Right atrium auricular region (tissue), 2 donors: ENCODE measurements around the gene CERS3. TPM values are rescaled to one million over a fixed set of nuclear protein-coding genes. Genes with fewer than 3 reads are reported as not detected.

Source experiments
- DNase-seq: peaks from one replicate; pipeline ENCODE4 v3.0.0-alpha.2; 2019; ENCODE audit warnings: low spot score
- H3K27ac ChIP-seq, 2 donors: fragments of 200-600 bp; sonication (generic); 1 replicate in 1 of 2; 2 replicates in 1 of 2; pipeline ENCODE4 v1.5.1; 2016 to 2019
- H3K27me3 ChIP-seq, 2 donors: fragments of 200-600 bp; sonication (generic); one replicate each; pipeline versions ENCODE4 v1.5.1 to v1.6.0; 2017 to 2019
- H3K36me3 ChIP-seq: fragments of 200-600 bp; sonication (generic); one replicate; pipeline ENCODE4 v1.5.1; 2016
- H3K4me1 ChIP-seq, 2 donors: fragments of 200-600 bp; sonication (generic); one replicate each; pipeline versions ENCODE4 v1.5.1 to v1.6.0; 2017 to 2019
- H3K4me3 ChIP-seq, 2 donors: fragments of 200-600 bp; sonication (generic); 1 replicate in 1 of 2; 2 replicates in 1 of 2; pipeline ENCODE4 v1.5.1; 2017 to 2019; ENCODE audit warnings: mild to moderate bottlenecking in 1 of 2, moderate library complexity in 1 of 2
- H3K9me3 ChIP-seq, 2 donors: fragments of 200-600 bp; sonication (generic); one replicate each; pipeline ENCODE4 v1.5.1; 2019
- CTCF ChIP-seq, 2 donors: fragments of 200-600 bp; sonication (generic); IDR thresholded peaks; one replicate each; pipeline ENCODE4 v1.5.1; 2019; ENCODE audit warnings: antibody characterized with exemption in 2 of 2
- total RNA-seq, 2 donors: library from RNA; depleted of rRNA; stranded (reverse); fragments of >200 nt; gene quantifications; one replicate each; pipeline ENCODE4 v1.1.0, GENCODE V29; 2016

The CERS3 gene
- total RNA-seq = not detected

GRCh38 chr15:100528833-100529428 lies at the start of gene CERS3:
Gene CERS3 (minus strand): TSS chr15:100528950. CDS start chr15:100501849, 27,101 bp downstream.
- Histone ChIP-seq H3K4me1 (peaks cover 0 to 9% of the 10 kb centered on the region in 2 donors), H3K27ac (no peak within 1 kb of the TSS), H3K36me3 (no peaks in the 10 kb centered on the region), H3K9me3 (no peaks in the 10 kb centered on the region), H3K27me3 (no peaks in the 10 kb centered on the region), H3K4me3 (no peak within 1 kb of the TSS)
- DNase-seq = no peak
- no peak for TF ChIP-seq CTCF (IDR thresholded peaks at IDR 0.05)

- no peak overlapping the region for H3K4me3 ChIP-seq
- no peaks in the 10 kb centered on the region for H3K9me3 ChIP-seq
- no peaks in the 10 kb centered on the region for H3K27me3 ChIP-seq
- TF ChIP-seq CTCF (IDR thresholded peaks at IDR 0.05) = no peak
- peaks cover 30% of the 10 kb centered on the region for H3K36me3 ChIP-seq
- H3K4me1 ChIP-seq = no peaks in the 10 kb centered on the region
- DNase-seq = no peak
- no peak overlapping the region for H3K27ac ChIP-seq
These were observed 44.8 kb upstream of the CERS3 start for GRCh38 chr15:100573526-100573925.

- H3K9me3 ChIP-seq = no peaks in the 10 kb centered on the region
- no peak for DNase-seq
- H3K4me3 ChIP-seq = no peak overlapping the region
- peak; percentile 20 to 71 for TF ChIP-seq CTCF (IDR thresholded peaks at IDR 0.05)
- peaks cover 30% of the 10 kb centered on the region for H3K36me3 ChIP-seq
- no peak overlapping the region for H3K27ac ChIP-seq
- H3K27me3 ChIP-seq = no peaks in the 10 kb centered on the region
- no peaks in the 10 kb centered on the region for H3K4me1 ChIP-seq
These were observed 43.7 kb upstream of the CERS3 start for GRCh38 chr15:100572362-100572983.

- H3K27ac ChIP-seq = no peak overlapping the region
- no peak for TF ChIP-seq CTCF (IDR thresholded peaks at IDR 0.05)
- H3K4me1 ChIP-seq = no peaks in the 10 kb centered on the region
- no peak for DNase-seq
- no peaks in the 10 kb centered on the region for H3K9me3 ChIP-seq
- H3K27me3 ChIP-seq = no peaks in the 10 kb centered on the region
- no peak overlapping the region for H3K4me3 ChIP-seq
- H3K36me3 ChIP-seq = peaks cover 30% of the 10 kb centered on the region
These were observed 42.9 kb upstream of the CERS3 start for GRCh38 chr15:100571592-100572167.

- Histone ChIP-seq H3K4me3 (no peak overlapping the region), H3K9me3 (no peaks in the 10 kb centered on the region), H3K27me3 (no peaks in the 10 kb centered on the region), H3K4me1 (no peaks in the 10 kb centered on the region), H3K27ac (no peak overlapping the region), H3K36me3 (peaks cover 30% of the 10 kb centered on the region)
- TF ChIP-seq CTCF (IDR thresholded peaks at IDR 0.05) = no peak
- DNase-seq = no peak
These were observed 42.1 kb upstream of the CERS3 start for GRCh38 chr15:100570735-100571313.
